ENCODE measurements around the gene PI3. TPM values are rescaled to one million over a fixed set of nuclear protein-coding genes. Genes with fewer than 3 reads are reported as not detected.

The PI3 gene
- total RNA-seq, 1 donor from 2014 or later = not detected

DNA sequence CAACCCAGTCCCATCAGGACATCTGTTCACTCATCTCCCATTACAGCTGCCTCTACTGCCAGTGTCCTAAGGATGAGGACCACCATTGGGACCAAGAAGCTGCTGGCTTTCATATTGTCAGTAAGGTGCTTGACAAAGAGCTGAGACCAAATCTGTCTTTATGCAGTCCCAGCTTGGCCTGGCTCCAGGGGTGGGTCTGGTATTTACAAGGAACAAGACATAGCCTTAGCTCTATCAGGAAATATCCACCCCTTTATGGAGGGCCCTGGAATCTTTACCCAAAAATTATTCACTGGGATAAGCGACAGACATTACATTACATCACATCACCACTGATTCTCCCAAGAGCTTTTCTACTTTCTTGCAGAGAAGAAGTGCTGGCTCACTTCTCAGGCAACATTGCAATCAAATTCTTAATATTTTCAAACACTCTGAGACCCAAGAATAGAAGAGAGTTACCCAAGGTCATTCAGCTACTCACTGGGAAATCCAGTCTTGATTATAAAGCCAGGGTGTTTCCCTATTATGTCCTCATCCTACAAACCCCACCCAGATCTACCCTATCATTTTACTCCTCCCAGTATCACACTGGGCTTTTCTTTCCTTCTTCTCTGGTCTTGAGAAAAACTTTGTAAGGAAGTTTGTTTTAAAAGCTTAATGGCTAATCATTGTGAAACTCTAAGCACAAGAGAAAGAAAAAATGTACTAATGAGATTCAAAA lies 11.5 kb upstream of the PI3 start:
- no peak for DNase-seq (ENCODE audit: low read depth)
- H3K4me3 ChIP-seq (ENCODE audit: low read depth, low read length) = no peak overlapping the region
- TF ChIP-seq, protein P1, sequence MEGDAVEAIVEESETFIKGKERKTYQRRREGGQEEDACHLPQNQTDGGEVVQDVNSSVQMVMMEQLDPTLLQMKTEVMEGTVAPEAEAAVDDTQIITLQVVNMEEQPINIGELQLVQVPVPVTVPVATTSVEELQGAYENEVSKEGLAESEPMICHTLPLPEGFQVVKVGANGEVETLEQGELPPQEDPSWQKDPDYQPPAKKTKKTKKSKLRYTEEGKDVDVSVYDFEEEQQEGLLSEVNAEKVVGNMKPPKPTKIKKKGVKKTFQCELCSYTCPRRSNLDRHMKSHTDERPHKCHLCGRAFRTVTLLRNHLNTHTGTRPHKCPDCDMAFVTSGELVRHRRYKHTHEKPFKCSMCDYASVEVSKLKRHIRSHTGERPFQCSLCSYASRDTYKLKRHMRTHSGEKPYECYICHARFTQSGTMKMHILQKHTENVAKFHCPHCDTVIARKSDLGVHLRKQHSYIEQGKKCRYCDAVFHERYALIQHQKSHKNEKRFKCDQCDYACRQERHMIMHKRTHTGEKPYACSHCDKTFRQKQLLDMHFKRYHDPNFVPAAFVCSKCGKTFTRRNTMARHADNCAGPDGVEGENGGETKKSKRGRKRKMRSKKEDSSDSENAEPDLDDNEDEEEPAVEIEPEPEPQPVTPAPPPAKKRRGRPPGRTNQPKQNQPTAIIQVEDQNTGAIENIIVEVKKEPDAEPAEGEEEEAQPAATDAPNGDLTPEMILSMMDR (conservative IDR thresholded peaks at IDR 0.05; ENCODE audit: low read depth, low read length) = no peak

DNA sequence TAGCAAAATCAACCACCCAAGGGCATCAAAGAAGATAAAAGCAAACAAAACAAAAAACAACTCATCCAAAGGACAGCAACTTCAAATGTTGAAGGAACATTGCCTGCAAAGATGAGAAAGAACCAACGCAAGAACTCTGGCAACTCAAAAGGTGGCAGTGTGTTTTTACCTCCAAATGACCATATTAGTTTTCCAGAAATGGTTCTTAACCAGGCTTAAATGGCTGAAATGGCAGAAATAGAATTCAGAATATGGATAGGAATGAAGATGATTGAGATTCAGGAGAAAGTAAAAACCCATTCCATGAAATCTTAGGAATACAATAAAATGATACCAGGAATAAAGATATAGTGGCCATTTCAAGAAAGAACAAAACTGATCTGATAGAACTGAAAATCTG lies 9.8 kb upstream of the PI3 start:
- TF ChIP-seq, protein P1 (conservative IDR thresholded peaks at IDR 0.05; ENCODE audit: low read depth, low read length) = no peak
- DNase-seq (ENCODE audit: low read depth) = no peak
- H3K4me3 ChIP-seq (ENCODE audit: low read depth, low read length) = no peak overlapping the region

DNA sequence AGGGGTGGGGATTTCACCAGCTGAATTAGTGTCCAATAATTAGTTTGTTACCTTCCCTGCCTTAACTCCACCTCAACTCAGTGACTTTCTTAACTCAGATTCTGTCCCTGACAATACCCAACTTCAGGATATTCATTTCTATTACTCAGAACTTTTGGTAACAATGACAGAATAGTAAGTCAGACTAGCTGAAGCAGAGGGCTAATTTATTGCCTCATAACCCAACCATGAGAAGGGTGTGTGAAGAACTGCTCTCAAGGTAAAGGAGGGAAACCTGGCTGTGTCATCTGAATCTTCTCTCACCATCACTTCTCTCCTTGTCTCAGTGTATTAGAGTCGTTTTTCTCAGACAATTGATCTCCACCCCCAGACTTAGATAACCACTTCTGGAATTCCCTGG lies 1.2 kb upstream of the PI3 start:
- H3K4me3 ChIP-seq (ENCODE audit: low read depth, low read length) = no peak overlapping the region

DNA sequence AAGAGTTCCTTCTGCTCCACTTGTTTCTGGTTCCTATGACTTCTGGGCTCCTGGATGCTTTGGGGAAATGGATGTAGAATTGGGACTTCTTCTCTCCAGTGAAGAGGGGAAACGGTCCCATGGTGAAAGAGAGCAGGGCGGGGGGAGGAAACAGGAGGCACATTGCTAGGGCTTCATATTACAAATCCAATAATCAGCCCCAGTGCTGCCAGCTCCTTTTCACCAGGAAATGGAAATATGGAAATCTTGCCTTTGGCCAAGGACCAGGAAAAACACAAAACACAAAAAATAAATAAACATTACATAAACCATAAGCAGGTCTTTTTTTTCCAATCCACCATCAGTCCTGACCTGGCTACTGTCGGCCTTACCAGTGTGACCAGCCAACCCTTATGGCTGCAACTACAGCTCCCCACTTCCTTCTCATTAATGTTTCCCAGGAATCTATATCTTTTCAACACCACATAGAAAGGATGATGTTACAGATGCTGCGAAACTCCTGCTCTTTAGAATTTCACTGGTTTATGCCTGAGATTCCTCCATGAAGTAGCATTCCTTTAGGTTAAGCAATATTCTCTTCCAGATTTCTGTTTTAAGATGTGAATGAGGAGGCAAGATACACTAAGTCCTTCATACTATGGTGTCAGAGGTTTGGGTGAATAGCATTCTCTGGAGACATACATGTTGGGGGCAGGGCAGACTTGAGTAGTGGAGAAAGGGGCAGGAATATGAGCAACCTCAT lies 2.0 kb downstream of the PI3 start:
- no peak for DNase-seq (ENCODE audit: low read depth)

More for the DNA sequence above, 1.2 kb upstream of the PI3 start:
- TF ChIP-seq, protein P1 (conservative IDR thresholded peaks at IDR 0.05; ENCODE audit: low read depth, low read length) = no peak
- DNase-seq (ENCODE audit: low read depth) = no peak

DNA sequence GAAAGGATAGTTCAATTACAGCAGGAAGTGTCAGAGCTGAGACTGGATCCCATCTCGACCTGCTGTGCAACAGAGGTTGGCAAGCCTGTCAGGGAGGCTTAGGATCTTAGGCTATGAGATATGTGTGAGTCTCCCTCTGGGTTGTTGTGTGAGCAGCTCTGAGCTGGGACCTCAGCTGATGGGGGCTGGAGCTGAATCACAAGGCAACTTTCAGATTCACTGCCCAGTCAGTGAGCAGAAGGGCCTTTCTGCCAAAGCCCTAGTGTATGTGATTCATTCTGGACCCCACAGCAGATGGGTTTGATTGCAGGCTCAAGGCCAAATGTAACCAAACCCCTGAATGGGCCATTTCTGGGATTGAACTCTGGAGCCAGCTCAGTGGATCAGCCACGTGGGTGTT lies 4.5 kb downstream of the PI3 start:
- TF ChIP-seq, protein P1 (conservative IDR thresholded peaks at IDR 0.05; ENCODE audit: low read depth, low read length) = no peak
- DNase-seq (ENCODE audit: low read depth) = no peak
- no peak overlapping the region for H3K4me3 ChIP-seq (ENCODE audit: low read depth, low read length)

More for the DNA sequence above, 2.0 kb downstream of the PI3 start:
- TF ChIP-seq, protein P1 (conservative IDR thresholded peaks at IDR 0.05; ENCODE audit: low read depth, low read length) = no peak
- H3K4me3 ChIP-seq (ENCODE audit: low read depth, low read length) = no peak overlapping the region

DNA sequence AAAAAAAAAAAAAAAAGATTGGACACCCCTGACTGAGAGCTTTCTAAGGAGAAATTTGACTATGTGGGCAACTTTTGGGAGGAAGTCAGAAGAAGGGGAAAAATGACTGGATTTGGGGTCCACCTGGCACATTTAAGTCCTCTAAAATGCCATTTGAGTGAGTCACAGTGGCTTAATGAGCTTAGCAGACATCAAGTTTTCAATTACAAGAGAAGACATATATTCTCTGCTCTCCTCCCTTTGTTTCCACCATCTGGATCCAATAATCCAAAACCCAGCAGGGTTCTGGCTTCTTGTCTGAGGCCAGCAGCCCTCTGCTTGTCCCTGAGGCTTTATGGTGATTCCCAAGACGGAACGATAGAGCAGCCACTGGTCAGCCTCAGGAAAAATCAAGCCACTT lies 6.9 kb downstream of the PI3 start:
- TF ChIP-seq, protein P1 (conservative IDR thresholded peaks at IDR 0.05; ENCODE audit: low read depth, low read length) = no peak
- no peak for DNase-seq (ENCODE audit: low read depth)
- H3K4me3 ChIP-seq (ENCODE audit: low read depth, low read length) = no peak overlapping the region

Measured in epithelial cell of proximal tubule (primary cell).